Osteoblast (primary cell): ENCODE data around the gene HORMAD2. TPM values are rescaled to one million over a fixed set of nuclear protein-coding genes. Genes with fewer than 3 reads are reported as not detected.

Source experiments
- DNase-seq: peaks from one replicate; pipeline ENCODE4 v3.0.0; 2011; ENCODE audit warnings: low spot score, mixed read lengths; ENCODE audit not compliant: insufficient read length; ENCODE audit errors: missing footprints
- H2AFZ ChIP-seq: 2 replicates; pipeline ENCODE4 v1.6.0; 2011; ENCODE audit warnings: mild to moderate bottlenecking, low read length
- H3K27ac ChIP-seq: 2 replicates; pipeline ENCODE4 v1.5.1; 2011; ENCODE audit warnings: mild to moderate bottlenecking, low read depth, low read length, moderate library complexity
- H3K27me3 ChIP-seq: 2 replicates; pipeline ENCODE4 v1.6.0; 2012; ENCODE audit warnings: mild to moderate bottlenecking, control low read depth, inconsistent platforms, low read length, moderate library complexity; ENCODE audit not compliant: insufficient read depth
- H3K36me3 ChIP-seq: 2 replicates; pipeline ENCODE4 v1.5.1; 2011; ENCODE audit warnings: mild to moderate bottlenecking, low read length, control low read depth, moderate library complexity; ENCODE audit not compliant: insufficient read depth
- H3K4me1 ChIP-seq: 2 replicates; pipeline ENCODE4 v1.5.1; 2011; ENCODE audit warnings: mild to moderate bottlenecking, low read length, control low read depth, moderate library complexity; ENCODE audit not compliant: insufficient read depth
- H3K4me2 ChIP-seq: 2 replicates; pipeline ENCODE4 v1.6.0; 2011; ENCODE audit warnings: mild to moderate bottlenecking, low read length; ENCODE audit not compliant: insufficient read depth
- H3K4me3 ChIP-seq: fragments of 200-600 bp; sonication (generic); 3 replicates; pipeline ENCODE4 v1.5.1; 2012; ENCODE audit warnings: mild to moderate bottlenecking, low read length, inconsistent platforms; ENCODE audit not compliant: insufficient read depth
- H3K79me2 ChIP-seq: 2 replicates; pipeline ENCODE4 v1.6.0; 2012; ENCODE audit warnings: mild to moderate bottlenecking, low read length, control low read depth, inconsistent platforms; ENCODE audit not compliant: insufficient read depth
- H3K9me3 ChIP-seq: 2 replicates; pipeline ENCODE4 v1.5.1; 2011; ENCODE audit warnings: low read depth, low read length, control low read depth
- H4K20me1 ChIP-seq: 2 replicates; pipeline ENCODE4 v1.6.0; 2012; ENCODE audit warnings: mild to moderate bottlenecking, low read length, control low read depth; ENCODE audit not compliant: insufficient read depth
- total RNA-seq: library from RNA; depleted of rRNA; stranded (reverse); fragments of >200 nt; gene quantifications from 2 replicates; pipeline ENCODE4 v1.2.3, GENCODE V29; 2012
- TF ChIP-seq, protein P1 (sequence below): IDR thresholded peaks from 2 replicates; pipeline ENCODE4 v1.5.1; 2011; ENCODE audit warnings: mild to moderate bottlenecking, low read depth, low read length, moderate library complexity; ENCODE audit errors: extremely low read depth

The HORMAD2 gene
- total RNA-seq, 1 donor = under 0.01 TPM

DNA sequence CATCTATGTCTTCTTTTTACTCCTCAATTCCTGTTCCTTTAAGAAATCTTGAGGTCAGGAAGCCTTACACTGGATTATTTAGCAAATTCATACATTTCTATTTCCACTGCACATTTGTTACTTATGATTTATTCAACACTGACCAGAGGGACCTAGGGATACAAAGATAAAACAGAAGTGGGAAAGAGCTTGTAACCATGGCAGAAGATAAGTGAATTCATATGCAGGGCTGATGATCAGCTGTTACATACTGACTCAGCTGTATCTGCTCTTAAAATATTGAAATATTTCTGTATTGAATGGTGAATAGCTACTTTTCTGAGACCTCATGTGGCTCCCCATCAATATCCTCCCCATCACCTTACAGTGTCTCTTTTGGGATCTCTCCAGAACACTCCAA, 25.2 kb downstream of the HORMAD2 start:
- no peak overlapping the region for H3K27ac ChIP-seq
- H3K36me3 ChIP-seq = no peaks in the 10 kb centered on the region
- no peaks in the 10 kb centered on the region for H3K79me2 ChIP-seq
- H2AFZ ChIP-seq = peak overlapping the region; percentile 25
- no peaks in the 10 kb centered on the region for H3K9me3 ChIP-seq
- DNase-seq = no peak
- no peak overlapping the region for H3K4me3 ChIP-seq
- no peaks in the 10 kb centered on the region for H4K20me1 ChIP-seq
- H3K4me1 ChIP-seq = peaks cover 10% of the 10 kb centered on the region
- no peak overlapping the region for H3K4me2 ChIP-seq
- TF ChIP-seq, protein P1, sequence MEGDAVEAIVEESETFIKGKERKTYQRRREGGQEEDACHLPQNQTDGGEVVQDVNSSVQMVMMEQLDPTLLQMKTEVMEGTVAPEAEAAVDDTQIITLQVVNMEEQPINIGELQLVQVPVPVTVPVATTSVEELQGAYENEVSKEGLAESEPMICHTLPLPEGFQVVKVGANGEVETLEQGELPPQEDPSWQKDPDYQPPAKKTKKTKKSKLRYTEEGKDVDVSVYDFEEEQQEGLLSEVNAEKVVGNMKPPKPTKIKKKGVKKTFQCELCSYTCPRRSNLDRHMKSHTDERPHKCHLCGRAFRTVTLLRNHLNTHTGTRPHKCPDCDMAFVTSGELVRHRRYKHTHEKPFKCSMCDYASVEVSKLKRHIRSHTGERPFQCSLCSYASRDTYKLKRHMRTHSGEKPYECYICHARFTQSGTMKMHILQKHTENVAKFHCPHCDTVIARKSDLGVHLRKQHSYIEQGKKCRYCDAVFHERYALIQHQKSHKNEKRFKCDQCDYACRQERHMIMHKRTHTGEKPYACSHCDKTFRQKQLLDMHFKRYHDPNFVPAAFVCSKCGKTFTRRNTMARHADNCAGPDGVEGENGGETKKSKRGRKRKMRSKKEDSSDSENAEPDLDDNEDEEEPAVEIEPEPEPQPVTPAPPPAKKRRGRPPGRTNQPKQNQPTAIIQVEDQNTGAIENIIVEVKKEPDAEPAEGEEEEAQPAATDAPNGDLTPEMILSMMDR = no peak
- no peaks in the 10 kb centered on the region for H3K27me3 ChIP-seq

DNA sequence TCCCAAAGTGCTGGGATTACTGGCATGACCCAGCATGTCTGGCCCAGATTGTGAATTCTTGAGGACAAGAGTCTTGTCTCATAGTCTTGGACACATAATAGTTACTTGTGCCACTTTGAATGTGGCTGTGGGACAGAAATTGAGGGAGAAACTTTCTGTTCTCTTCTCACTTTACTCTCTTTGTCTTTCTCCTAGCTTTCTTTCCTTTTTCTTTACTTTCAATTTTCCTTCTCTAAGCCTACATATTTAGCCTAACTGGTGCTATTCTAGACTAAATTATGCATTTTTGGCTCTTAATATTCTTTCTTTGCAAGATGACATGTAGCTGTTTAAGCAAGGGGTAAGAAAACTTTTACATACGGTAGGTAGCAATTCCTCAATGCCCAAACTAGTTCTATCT, 33.2 kb downstream of the HORMAD2 start:
- no peak overlapping the region for H3K27ac ChIP-seq
- TF ChIP-seq, protein P1 = no peak
- H3K4me2 ChIP-seq = no peak overlapping the region
- H3K27me3 ChIP-seq = no peaks in the 10 kb centered on the region
- no peak for DNase-seq
- H2AFZ ChIP-seq = peak overlapping the region; percentile 39
- H3K4me1 ChIP-seq = peaks cover 15% of the 10 kb centered on the region
- H3K4me3 ChIP-seq = no peak overlapping the region
- H3K79me2 ChIP-seq = no peaks in the 10 kb centered on the region
- H4K20me1 ChIP-seq = no peaks in the 10 kb centered on the region
- H3K9me3 ChIP-seq = no peaks in the 10 kb centered on the region
- H3K36me3 ChIP-seq = no peaks in the 10 kb centered on the region

DNA sequence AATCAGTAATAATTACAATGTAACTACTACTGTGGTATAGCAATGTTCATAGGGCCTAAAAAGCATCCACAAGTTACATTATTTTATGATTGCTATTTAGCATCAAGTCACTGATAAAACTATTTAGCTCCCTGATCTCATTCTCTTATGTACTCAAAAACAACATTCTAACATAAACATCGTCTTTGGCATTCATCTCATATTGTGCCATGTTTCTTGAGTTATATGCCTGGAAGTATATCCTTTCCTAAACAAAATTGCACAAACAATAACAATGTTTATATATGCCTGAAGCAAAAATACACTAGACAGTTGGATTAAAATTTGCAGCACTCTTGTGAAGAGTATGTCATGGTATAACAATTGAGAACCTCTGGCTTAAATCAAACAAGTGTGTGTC, 34.1 kb downstream of the HORMAD2 start:
- Histone ChIP-seq H3K4me2 (no peak overlapping the region), H3K27ac (no peak overlapping the region), H3K27me3 (no peaks in the 10 kb centered on the region), H3K4me1 (peaks cover 15% of the 10 kb centered on the region), H3K36me3 (no peaks in the 10 kb centered on the region), H3K4me3 (no peak overlapping the region), H2AFZ (no peak overlapping the region), H4K20me1 (no peaks in the 10 kb centered on the region), H3K79me2 (no peaks in the 10 kb centered on the region), H3K9me3 (no peaks in the 10 kb centered on the region)
- no peak for DNase-seq
- TF ChIP-seq, protein P1 = no peak

DNA sequence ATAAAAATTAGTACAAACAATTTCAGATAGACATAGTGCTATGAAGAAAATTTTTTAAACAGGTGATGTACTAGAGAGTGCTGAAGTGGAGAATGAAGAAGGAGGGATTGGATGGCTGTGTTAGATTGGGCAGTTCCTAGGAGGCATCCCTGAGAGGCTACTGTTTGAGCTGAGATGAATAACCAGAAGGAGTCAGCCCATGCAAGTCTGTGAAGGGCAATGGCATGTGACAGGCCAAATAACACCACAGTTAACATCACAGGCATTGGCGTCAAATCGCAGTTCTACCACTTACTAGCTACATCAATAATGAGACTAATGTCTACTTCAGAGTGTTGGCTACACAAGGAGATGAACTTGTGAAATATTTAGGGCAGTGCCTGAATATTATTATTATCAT, 35.4 kb downstream of the HORMAD2 start:
- Histone ChIP-seq H3K27ac (peak overlapping the region; percentile 74), H3K4me2 (no peak overlapping the region)
- no peak for DNase-seq

More for the DNA sequence above, 35.4 kb downstream of the HORMAD2 start:
- H2AFZ ChIP-seq = no peak overlapping the region
- H3K36me3 ChIP-seq = no peaks in the 10 kb centered on the region
- no peaks in the 10 kb centered on the region for H3K79me2 ChIP-seq
- no peaks in the 10 kb centered on the region for H3K9me3 ChIP-seq
- no peaks in the 10 kb centered on the region for H3K27me3 ChIP-seq
- no peak overlapping the region for H3K4me3 ChIP-seq
- H4K20me1 ChIP-seq = no peaks in the 10 kb centered on the region
- TF ChIP-seq, protein P1 = no peak
- peaks cover 15% of the 10 kb centered on the region for H3K4me1 ChIP-seq
